K562 (cell line): ENCODE data around the gene RPP25. TPM values are rescaled to one million over a fixed set of nuclear protein-coding genes. Genes with fewer than 3 reads are reported as not detected.

Experiments used
- ATAC-seq: fragments of 200-7000 bp; cut with Tn5 transposase; 3 replicates; pipeline ENCODE4 v1.9.1; 2020; ENCODE audit warnings: moderate library complexity
- BruUV-seq: library from RNA; stranded (reverse); fragments of 400-500 nt; replicated peaks from 2 replicates; lab custom pipeline; 2021; lab: Mats Ljungman, UMichigan
- CTCF ChIA-PET: fragments of 300-600 bp; formaldehyde crosslinking; extraction: SDS; loops from one replicate; lab custom pipeline; 2021; ENCODE audit warnings: low intra/inter-chr PET ratio; lab: Yijun Ruan, JAX
- POLR2A ChIA-PET: fragments of 300-600, 350-650 bp; sonication (Branson Sonifier 250); formaldehyde crosslinking; extraction: SDS; loops from one replicate; lab custom pipeline; 2021; ENCODE audit warnings: antibody characterized with exemption, inconsistent platforms; lab: Yijun Ruan, JAX
- DNase-seq, 4 experiments: peaks; one replicate each; pipeline versions ENCODE4 v3.0.0 to v3.0.0-alpha.2; 2011 to 2018; ENCODE audit warnings: low spot score in 3 of 4, mixed read lengths in 3 of 4; ENCODE audit errors: extremely low read depth in 1 of 4
- FAIRE-seq: peaks from 2 replicates; lab custom pipeline; 2011; peaks lifted over from hg19 to GRCh38; lab: Jason Lieb, UNC
- H2AFZ ChIP-seq: 2 replicates; pipeline ENCODE4 v1.6.0; 2011; ENCODE audit warnings: low read depth, low read length, control low read depth, inconsistent platforms
- H3K27ac ChIP-seq: fragments of 200-600 bp; 3 replicates; pipeline ENCODE4 v1.8.0; 2011; ENCODE audit warnings: low read depth, mild to moderate bottlenecking, control low read depth, inconsistent platforms, low read length, moderate library complexity, mixed read lengths; ENCODE audit errors: extremely low read depth
- H3K27me3 ChIP-seq, 2 experiments: fragments of 300-600 bp in 1 of 2; 2 replicates in 1 of 2; 3 replicates in 1 of 2; pipeline versions ENCODE4 v1.6.0 to v1.8.0; 2011; ENCODE audit warnings: inconsistent platforms in 2 of 2, low read length in 2 of 2, mild to moderate bottlenecking in 1 of 2, mixed read lengths in 1 of 2, moderate library complexity in 1 of 2; ENCODE audit not compliant: control insufficient read depth in 2 of 2, insufficient read depth in 2 of 2
- H3K36me3 ChIP-seq: fragments of 300-600 bp; 3 replicates; pipeline ENCODE4 v1.8.0; 2011; ENCODE audit warnings: mild to moderate bottlenecking, low read length, inconsistent platforms; ENCODE audit not compliant: control insufficient read depth, insufficient read depth
- H3K4me1 ChIP-seq, 2 experiments: fragments of 200-600 bp in 1 of 2; replicated peaks in 1 of 2; 2 replicates in 1 of 2; 3 replicates in 1 of 2; pipeline versions ENCODE4 v1.5.1 to v1.8.0; 2011; ENCODE audit warnings: inconsistent platforms in 2 of 2, low read length in 2 of 2, mild to moderate bottlenecking in 1 of 2, mixed read lengths in 1 of 2, moderate library complexity in 1 of 2; ENCODE audit not compliant: control insufficient read depth in 2 of 2, insufficient read depth in 2 of 2
- H3K4me2 ChIP-seq: 2 replicates; pipeline ENCODE4 v1.6.1; 2011; ENCODE audit warnings: low read length, control low read depth, inconsistent platforms, mixed read lengths; ENCODE audit not compliant: insufficient read depth
- H3K4me3 ChIP-seq: fragments of 200-600 bp; sonication (generic), shearing (Covaris generic); 2 replicates; pipeline ENCODE4 v1.5.1; 2016; ENCODE audit warnings: control low read depth, inconsistent platforms
- H3K79me2 ChIP-seq: fragments of 200-600 bp; 3 replicates; pipeline ENCODE4 v1.8.0; 2011; ENCODE audit warnings: low read length, inconsistent platforms; ENCODE audit not compliant: control insufficient read depth, insufficient read depth
- H3K9ac ChIP-seq, 2 experiments: 2 replicates each; pipeline versions ENCODE4 v1.6.0 to v1.6.1; 2011; ENCODE audit warnings: low read depth in 2 of 2, low read length in 2 of 2, control low read depth in 1 of 2, inconsistent platforms in 1 of 2, mild to moderate bottlenecking in 1 of 2, mixed read lengths in 1 of 2; ENCODE audit not compliant: insufficient read depth in 1 of 2
- H3K9me1 ChIP-seq: one replicate; pipeline ENCODE4 v1.6.0; 2011; ENCODE audit warnings: inconsistent platforms, mild to moderate bottlenecking, low read length, moderate library complexity; ENCODE audit not compliant: control insufficient read depth, insufficient read depth
- H3K9me3 ChIP-seq: replicated peaks from 2 replicates; pipeline ENCODE4 v1.5.1; 2011; ENCODE audit warnings: low read depth, low read length, inconsistent platforms; ENCODE audit not compliant: control insufficient read depth, insufficient read depth
- H4K20me1 ChIP-seq: replicated peaks from 2 replicates; pipeline ENCODE4 v1.6.1; 2011; ENCODE audit warnings: low read length, inconsistent platforms, mixed read lengths; ENCODE audit not compliant: control insufficient read depth, insufficient read depth
- NFYB ChIP-seq: IDR thresholded peaks from 2 replicates; pipeline ENCODE4 v1.6.1; 2011; ENCODE audit warnings: mild to moderate bottlenecking, moderate library complexity; ENCODE audit not compliant: insufficient read length; ENCODE audit errors: extremely low read depth
- ZC3H4 ChIP-seq: sonication (generic); formaldehyde crosslinking; IDR thresholded peaks from 2 replicates; pipeline ENCODE4 v1.9.0; 2021; ENCODE audit warnings: missing genetic modification reagents, borderline replicate concordance
- WGBS: fragments of 100-300 bp; shearing (Covaris generic); methylation state at CpG from one replicate; pipeline ENCODE4 v1.1.6; 2016; ENCODE audit warnings: low coverage, mixed read lengths; ENCODE audit not compliant: insufficient coverage; ENCODE audit errors: missing lambda C conversion rate; 5-methylcytosine and 5-hydroxymethylcytosine counted together
- in situ Hi-C: fragments of 300-500 bp; cut with MboI; formaldehyde crosslinking; loops from 4 replicates; pipeline ENCODE4 v1.15.0; 2018; ENCODE audit warnings: inconsistent platforms, mixed read lengths
- intact Hi-C: fragments of 100-400 bp; cut with micrococcal nuclease; formaldehyde crosslinking; loops from 2 replicates; pipeline ENCODE4 v1.14.2; 2022
- polyA plus RNA-seq, 8 experiments: library from polyadenylated mRNA; depleted of rRNA in 4 of 8; stranded (reverse) in 5 of 8; unstranded in 3 of 8; fragments of >200 nt; fragmentation: Nextera tagmentation in 2 of 8; fragmentation: Illumina TruSeq in 1 of 8; extraction: Ambion mirVana in 2 of 8; extraction: Trizol in 1 of 8; gene quantifications; 2 replicates each; pipeline versions ENCODE4 v1.2.1 to v1.2.3, GENCODE V29; 2011 to 2014; ENCODE audit warnings: inconsistent platforms in 1 of 8, missing spikeins in 1 of 8
- total RNA-seq, 7 experiments: library from RNA; depleted of rRNA in 6 of 7; stranded (reverse); fragments of >200 nt in 6 of 7; fragmentation: Illumina TruSeq in 2 of 7; extraction: Trizol in 2 of 7; gene quantifications; 2 replicates each; pipeline versions ENCODE4 v1.2.1 to v1.2.3, GENCODE V29; 2011 to 2021; ENCODE audit warnings: low replicate concordance in 1 of 7
- TF ChIP-seq, protein P1 (sequence below): fragments of 250-450 bp; sonication (Bioruptor Pico); IDR thresholded peaks from 2 replicates; pipeline ENCODE4 v1.6.1; 2021; ENCODE audit warnings: mild to moderate bottlenecking
- TF ChIP-seq, protein P2 (sequence below): fragments of 450-650 bp; IDR thresholded peaks from 2 replicates; pipeline ENCODE4 v1.7.1; 2018; ENCODE audit warnings: mild to moderate bottlenecking, low read depth; ENCODE audit not compliant: partially characterized antibody
- TF ChIP-seq, protein P3 (sequence below): fragments of 450-650 bp; IDR thresholded peaks from 2 replicates; pipeline ENCODE4 v1.6.1; 2017; ENCODE audit warnings: antibody characterized with exemption, mild to moderate bottlenecking

RPP25 gene
- total and polyA plus RNA-seq, 9 of the 15 experiments (the other 6 are each of a cell fraction or from before 2014, with no cell fraction given), result 1.1 to 12.3 (median 5.6) TPM

DNA sequence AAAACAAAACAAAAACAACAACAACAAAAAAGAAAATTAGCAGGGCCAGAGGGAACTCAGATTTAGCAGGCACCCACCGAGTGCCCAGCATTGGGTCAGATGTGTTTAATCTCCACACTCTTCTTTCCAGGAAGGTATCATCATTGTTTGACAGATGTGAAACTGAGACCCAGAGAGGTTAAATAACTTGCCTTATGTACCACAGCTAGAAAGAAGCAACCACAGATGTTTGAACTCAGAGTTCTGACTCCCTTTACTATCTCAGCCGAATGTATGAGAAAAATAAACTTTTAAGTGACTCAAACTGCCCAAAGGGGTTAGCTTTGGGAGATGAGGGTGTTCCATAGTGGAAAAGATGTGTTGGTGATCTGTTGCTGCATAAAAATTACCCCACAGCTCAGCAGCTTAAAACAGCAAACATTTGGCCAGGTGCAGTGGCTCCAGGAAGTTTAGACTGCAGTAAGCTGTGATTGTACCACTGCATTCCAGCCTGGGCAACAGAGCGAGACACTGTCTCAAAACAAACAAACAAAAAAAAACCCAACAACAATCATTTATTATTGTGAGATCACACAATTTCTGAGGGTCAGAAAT, 4.5 kb upstream of the RPP25 start:
- no TSS peak for BruUV-seq
- ChIA-PET CTCF (no interaction called here), POLR2A (interaction anchor here (0.6 to 1.2 kb wide), 5 partner anchors 23 to 495 kb away, joined by 3 to 4 read pairs (median 3); partner anchors contain the start of gene COX5A)
- H3K27ac ChIP-seq, result no peak overlapping the region
- DNase-seq (no peak), FAIRE-seq (no peak), ATAC-seq (no peak)
- H3K4me3 ChIP-seq, result no peak overlapping the region
- TF ChIP-seq ZC3H4 (CRISPR knock-in tag) (no peak), NFYB (no peak)
- TF ChIP-seq, protein P1, sequence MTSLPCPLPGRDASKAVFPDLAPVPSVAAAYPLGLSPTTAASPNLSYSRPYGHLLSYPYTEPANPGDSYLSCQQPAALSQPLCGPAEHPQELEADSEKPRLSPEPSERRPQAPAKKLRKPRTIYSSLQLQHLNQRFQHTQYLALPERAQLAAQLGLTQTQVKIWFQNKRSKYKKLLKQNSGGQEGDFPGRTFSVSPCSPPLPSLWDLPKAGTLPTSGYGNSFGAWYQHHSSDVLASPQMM (CRISPR knock-in tag), result no peak
- TF ChIP-seq, protein P2, sequence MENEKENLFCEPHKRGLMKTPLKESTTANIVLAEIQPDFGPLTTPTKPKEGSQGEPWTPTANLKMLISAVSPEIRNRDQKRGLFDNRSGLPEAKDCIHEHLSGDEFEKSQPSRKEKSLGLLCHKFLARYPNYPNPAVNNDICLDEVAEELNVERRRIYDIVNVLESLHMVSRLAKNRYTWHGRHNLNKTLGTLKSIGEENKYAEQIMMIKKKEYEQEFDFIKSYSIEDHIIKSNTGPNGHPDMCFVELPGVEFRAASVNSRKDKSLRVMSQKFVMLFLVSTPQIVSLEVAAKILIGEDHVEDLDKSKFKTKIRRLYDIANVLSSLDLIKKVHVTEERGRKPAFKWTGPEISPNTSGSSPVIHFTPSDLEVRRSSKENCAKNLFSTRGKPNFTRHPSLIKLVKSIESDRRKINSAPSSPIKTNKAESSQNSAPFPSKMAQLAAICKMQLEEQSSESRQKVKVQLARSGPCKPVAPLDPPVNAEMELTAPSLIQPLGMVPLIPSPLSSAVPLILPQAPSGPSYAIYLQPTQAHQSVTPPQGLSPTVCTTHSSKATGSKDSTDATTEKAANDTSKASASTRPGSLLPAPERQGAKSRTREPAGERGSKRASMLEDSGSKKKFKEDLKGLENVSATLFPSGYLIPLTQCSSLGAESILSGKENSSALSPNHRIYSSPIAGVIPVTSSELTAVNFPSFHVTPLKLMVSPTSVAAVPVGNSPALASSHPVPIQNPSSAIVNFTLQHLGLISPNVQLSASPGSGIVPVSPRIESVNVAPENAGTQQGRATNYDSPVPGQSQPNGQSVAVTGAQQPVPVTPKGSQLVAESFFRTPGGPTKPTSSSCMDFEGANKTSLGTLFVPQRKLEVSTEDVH, result no peak
- TF ChIP-seq, protein P3, sequence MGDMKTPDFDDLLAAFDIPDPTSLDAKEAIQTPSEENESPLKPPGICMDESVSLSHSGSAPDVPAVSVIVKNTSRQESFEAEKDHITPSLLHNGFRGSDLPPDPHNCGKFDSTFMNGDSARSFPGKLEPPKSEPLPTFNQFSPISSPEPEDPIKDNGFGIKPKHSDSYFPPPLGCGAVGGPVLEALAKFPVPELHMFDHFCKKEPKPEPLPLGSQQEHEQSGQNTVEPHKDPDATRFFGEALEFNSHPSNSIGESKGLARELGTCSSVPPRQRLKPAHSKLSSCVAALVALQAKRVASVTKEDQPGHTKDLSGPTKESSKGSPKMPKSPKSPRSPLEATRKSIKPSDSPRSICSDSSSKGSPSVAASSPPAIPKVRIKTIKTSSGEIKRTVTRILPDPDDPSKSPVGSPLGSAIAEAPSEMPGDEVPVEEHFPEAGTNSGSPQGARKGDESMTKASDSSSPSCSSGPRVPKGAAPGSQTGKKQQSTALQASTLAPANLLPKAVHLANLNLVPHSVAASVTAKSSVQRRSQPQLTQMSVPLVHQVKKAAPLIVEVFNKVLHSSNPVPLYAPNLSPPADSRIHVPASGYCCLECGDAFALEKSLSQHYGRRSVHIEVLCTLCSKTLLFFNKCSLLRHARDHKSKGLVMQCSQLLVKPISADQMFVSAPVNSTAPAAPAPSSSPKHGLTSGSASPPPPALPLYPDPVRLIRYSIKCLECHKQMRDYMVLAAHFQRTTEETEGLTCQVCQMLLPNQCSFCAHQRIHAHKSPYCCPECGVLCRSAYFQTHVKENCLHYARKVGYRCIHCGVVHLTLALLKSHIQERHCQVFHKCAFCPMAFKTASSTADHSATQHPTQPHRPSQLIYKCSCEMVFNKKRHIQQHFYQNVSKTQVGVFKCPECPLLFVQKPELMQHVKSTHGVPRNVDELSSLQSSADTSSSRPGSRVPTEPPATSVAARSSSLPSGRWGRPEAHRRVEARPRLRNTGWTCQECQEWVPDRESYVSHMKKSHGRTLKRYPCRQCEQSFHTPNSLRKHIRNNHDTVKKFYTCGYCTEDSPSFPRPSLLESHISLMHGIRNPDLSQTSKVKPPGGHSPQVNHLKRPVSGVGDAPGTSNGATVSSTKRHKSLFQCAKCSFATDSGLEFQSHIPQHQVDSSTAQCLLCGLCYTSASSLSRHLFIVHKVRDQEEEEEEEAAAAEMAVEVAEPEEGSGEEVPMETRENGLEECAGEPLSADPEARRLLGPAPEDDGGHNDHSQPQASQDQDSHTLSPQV, result no peak
- H3K9me1 ChIP-seq, result no peaks in the 10 kb centered on the region
- intact Hi-C loops, result no loop called here
- H3K4me2 ChIP-seq, result no peak overlapping the region
- no peak overlapping the region for H2AFZ ChIP-seq
- no peaks in the 10 kb centered on the region; the same call in 2 of the 3 replicates for H3K79me2 ChIP-seq
- in situ Hi-C loops, result no loop called here
- H3K9ac ChIP-seq, result no peak overlapping the region
- H3K9me3 ChIP-seq, result no peaks in the 10 kb centered on the region
- no peaks in the 10 kb centered on the region for H3K36me3 ChIP-seq
- peaks cover 9 to 30% of the 10 kb centered on the region in 2 experiments for H3K4me1 ChIP-seq
- H3K27me3 ChIP-seq, result peaks cover 34 to 53% of the 10 kb centered on the region in 2 experiments
- peaks cover 7% of the 10 kb centered on the region for H4K20me1 ChIP-seq
- WGBS, result 2% methylated on average over 3 of the region's 3 CpGs
